Measurements from ENCODE around the gene NDUFB11.

The NDUFB11 gene

GRCh38 chrX:47144626-47145394, at the start of gene NDUFB11, which contains the start of gene RBM10:
Gene NDUFB11, minus strand, starts transcription at chrX:47144702. Its CDS starts 23 bp downstream, at chrX:47144679.
Gene RBM10, plus strand, starts transcription at chrX:47145221. Its CDS starts 2,261 bp downstream, at chrX:47147482.
- peak; percentile 95 for DNase-seq

- peak; percentile 94 for DNase-seq
Observed at GRCh38 chrX:47193475-47194193, 49.1 kb upstream of the NDUFB11 start, which contains the start of gene UBA1. Gene UBA1, plus strand, starts transcription at chrX:47193829. Its CDS starts 4,974 bp downstream, at chrX:47198803.

DNA sequence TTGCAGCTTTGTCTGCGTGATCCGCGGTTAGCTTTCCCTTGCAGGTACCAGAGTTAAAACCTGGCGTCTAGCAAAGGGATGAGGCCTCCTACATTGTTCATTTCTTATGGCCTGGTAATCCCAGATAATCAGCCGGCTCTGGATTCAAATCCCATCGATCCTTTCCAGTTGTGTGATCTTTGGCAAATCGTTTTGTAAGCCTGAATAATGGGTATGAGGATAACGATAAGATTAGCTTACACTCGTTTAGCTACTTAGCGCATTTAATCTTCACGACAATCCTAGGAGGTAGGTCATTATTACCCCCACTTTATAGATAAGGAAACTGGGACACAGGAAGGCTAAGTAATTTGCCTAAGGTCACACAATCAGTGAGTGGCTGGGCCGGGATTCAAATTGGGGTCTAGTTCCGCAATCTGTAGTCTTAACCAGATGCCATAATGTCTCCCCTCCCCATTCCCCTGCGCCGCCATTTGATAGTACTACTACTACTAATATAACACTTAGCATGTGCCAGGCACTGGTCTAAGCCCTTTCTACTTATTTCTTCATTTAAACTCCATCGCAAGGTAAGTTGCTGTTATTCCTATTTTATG, 47.4 kb upstream of the NDUFB11 start:
- DNase-seq = no peak

DNA sequence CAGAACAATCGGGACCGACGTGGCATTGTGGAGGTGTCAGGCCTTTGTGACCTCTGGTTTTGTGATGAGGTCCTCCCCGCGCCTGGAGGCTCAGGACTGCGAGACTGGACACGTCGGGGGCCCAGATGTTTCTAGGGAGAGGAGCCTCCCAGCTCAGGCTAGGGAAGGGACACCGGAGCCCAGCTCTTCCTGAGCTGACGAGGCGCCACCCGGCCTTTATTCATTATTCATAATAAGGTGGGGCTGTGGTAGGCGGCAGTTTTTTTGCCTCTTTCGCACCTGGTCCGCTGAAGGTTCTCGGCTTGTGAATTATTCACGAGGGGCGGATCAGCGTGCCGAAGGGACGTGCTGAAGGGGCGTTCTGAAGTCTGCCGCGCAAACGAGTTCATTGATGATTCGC, 46.8 kb upstream of the NDUFB11 start:
- DNase-seq = peak; percentile 68

DNA sequence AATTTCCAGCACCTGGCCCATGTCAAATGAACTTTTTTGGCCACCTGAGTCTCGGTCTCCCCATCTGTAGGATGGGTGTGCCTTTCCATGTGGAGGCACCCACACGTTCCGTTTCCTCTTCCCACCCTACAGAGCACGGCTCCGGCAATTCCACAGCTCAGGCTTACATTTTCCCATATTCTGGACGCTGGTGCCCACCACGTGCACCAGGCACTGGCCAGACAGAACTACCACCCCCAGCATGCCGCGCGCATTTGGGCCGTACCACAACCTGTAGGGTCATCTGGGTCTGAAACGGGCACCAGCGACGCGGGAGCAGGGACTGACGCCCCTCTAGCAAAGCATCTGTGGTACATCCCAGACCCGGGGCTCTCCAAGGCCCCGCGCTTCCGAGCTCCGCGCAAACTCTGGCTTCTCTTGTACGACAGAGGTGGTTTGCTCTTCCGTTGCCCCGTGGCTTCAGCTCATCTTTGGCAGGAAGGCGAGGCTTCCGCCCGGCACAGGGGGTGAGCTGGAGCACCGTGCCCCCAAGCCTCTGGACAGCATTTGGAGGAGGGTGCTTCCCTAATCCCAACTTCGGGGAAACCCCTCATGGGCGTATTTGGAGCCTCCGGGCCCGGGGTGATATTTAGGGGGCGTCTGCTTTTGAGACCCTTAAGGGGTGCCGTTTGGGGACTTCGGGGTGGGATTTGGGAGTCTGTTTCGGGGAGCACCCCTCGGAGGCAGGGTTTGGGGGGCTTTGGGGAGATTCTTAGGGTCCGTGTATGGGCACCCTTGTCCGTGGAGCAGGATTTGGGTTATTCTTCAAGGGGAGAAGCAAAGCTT, 46.2 kb upstream of the NDUFB11 start:
- peak; percentile 90 for DNase-seq

DNA sequence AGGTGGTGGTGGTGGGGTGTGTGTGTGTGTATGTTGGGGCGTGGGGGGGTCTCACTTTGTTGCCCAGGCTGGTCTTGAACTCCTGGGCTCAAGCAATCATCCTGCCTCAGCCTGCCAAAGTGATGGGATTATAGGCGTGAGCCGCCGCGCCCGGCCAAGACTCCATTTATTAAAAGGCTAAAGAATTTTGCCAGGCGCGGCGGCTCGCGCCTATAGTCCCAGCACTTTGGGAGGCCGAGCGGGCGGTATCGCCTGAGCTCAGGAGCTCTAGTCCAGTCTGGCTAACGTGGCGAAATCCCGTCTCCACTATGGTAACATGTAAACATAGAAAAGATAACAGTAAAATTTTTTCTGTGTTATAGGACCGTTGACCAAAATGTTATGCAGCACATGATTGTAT, 45.4 kb upstream of the NDUFB11 start:
- no peak for DNase-seq

DNA sequence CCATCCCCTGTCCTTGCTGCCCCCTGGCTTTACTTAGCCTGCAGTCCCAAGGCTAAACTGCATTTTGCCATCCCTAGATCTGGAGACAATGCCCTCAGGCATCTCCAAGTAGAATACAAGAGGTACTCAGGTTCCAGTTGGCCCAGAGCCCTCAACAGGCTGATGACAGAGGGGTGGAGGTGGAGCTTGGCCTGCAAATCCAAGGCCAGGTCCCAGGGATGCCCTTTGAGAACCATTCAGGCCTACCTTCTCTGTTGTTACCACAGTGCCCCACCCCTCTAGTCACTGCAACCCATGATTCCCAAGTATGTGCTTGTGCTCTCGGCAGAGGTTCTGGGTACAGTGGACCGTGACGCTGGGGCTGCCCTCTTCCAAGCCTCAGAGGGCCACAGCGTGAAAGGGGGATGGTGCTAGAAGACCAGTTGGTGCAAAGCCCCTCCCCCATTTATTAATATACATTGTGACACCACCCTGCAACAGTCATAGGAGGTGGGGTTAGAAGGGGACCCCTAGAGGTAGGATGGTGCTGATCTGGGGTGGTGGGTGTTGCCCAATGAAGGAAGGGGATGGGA, 42.7 kb upstream of the NDUFB11 start:
- no peak for DNase-seq

- no peak for DNase-seq
Observed at GRCh38 chrX:47186096-47186740, 41.7 kb upstream of the NDUFB11 start.

GRCh38 chrX:47185241-47185640, 40.7 kb upstream of the NDUFB11 start:
- DNase-seq = no peak

GRCh38 chrX:47184486-47184885, 40.0 kb upstream of the NDUFB11 start:
- no peak for DNase-seq

- DNase-seq = no peak
Observed at GRCh38 chrX:47182106-47182700, 37.7 kb upstream of the NDUFB11 start.

- no peak for DNase-seq
Observed at GRCh38 chrX:47181301-47181700, 36.8 kb upstream of the NDUFB11 start.

DNA sequence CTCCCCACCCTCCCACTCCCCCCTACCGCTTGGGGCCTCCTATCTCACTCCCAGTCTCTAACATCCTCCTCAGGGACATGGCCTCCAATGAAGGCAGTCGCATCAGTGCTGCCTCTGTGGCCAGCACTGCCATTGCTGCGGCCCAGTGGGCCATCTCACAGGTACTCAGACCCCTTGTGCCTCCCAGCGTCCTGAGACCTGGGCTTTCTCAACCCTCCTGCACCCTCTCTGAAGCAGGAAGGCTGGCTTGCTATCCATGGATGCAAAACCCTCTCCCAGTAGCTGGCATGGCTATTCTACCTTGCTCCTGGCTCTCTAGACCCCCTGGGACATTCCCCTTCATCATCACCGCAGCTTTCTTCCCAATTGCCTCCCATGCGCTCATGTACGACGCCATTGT, 35.8 kb upstream of the NDUFB11 start:
- DNase-seq = no peak

DNA sequence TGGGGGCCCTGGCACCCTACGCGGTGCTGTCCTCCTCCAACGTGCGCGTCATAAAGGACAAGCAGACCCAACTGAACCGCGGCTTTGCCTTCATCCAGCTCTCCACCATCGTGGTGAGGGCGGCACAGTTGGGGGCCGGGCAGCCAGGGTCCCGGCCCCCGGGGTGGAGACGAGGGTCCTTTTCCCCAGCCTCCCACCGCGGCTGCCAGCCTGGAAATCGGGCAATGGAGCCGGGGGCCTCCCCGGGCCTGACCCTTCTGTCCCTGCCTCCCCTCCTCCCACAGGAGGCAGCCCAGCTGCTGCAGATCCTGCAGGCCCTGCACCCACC, 35.4 kb upstream of the NDUFB11 start:
- no peak for DNase-seq

DNA sequence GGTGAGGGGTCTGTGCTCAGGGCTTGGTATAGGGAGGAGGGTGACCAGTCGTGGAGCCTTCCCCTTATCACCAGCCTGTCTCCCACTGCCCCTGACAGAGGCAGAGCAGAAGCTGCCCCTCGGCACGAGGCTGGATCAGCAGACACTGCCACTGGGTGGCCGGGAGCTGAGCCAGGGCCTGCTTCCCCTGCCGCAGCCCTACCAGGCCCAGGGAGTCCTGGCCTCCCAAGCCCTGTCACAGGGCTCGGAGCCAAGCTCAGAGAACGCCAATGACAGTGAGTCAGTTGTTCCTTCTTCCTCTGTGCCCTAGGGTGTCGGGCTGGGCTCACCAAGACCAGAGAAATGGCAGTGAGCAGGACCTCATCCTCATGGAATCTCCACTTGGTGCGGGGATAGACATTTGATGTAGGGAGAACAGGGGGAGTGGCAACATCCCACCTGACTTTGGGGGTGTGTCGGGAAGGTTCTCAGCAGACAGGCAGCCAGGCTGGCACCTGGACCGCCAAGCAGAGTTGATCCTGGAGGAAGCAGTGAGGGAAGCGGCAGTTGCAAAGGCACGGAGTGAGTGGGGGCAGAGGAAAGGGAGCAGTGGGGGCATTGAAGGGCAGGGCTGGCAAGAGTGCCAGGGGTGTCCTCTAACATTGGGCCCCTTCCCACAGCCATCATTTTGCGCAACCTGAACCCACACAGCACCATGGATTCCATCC, 34.9 kb upstream of the NDUFB11 start:
- DNase-seq = no peak

DNA sequence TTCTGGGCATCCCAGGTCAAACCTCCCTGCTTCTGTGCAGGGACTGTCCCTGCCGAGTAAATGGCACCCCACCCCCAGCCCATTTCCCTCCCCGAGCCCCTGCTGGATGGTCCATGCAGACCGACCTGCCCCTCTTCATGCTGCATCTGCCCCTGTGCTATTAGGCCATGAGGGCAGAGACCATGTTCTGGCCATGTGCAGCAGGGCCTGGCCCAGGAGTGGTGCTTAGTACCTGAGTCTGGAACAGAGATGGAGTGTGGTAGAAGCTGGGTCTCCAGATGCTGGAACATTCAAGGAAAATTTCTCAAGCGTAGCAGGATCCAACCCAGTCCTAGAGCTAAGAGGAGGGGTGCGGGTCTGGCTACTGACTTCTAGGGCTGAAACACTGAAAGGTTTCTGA, 33.8 kb upstream of the NDUFB11 start:
- DNase-seq = no peak

GRCh38 chrX:47177079-47177478, 32.6 kb upstream of the NDUFB11 start:
- DNase-seq = no peak

DNA sequence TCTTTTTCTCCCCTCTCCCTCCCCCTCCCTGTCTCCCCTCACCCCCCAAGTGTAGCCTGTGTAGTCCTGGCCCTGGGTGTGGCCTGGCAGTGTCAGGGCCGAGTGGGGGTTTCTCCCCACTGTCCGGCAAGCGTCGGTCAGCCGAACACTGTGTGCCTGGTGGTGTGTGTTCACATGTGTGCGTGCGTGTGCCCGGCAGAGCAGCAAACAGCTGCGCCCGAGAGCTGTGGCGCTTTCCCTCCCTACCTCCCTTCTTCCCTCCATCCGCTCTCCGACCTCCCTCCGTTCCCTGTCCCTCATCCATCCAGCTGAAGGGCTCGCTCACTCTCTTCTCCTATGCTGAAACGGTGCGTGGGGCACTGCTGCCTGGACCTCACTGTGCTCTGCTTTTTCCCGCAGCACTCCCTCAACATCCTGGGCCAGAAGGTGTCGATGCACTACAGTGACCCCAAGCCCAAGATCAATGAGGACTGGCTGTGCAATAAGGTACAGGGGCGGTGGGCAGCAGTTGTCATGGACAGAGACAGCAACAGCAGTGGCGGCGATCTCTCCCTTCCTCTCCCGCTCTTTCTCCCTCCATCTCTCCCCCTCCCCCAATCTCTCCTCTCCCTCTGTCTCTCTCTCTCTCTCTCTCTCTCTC, 31.7 kb upstream of the NDUFB11 start:
- DNase-seq = no peak

- no peak for DNase-seq
Observed at GRCh38 chrX:47175588-47175980, 31.1 kb upstream of the NDUFB11 start.

DNA sequence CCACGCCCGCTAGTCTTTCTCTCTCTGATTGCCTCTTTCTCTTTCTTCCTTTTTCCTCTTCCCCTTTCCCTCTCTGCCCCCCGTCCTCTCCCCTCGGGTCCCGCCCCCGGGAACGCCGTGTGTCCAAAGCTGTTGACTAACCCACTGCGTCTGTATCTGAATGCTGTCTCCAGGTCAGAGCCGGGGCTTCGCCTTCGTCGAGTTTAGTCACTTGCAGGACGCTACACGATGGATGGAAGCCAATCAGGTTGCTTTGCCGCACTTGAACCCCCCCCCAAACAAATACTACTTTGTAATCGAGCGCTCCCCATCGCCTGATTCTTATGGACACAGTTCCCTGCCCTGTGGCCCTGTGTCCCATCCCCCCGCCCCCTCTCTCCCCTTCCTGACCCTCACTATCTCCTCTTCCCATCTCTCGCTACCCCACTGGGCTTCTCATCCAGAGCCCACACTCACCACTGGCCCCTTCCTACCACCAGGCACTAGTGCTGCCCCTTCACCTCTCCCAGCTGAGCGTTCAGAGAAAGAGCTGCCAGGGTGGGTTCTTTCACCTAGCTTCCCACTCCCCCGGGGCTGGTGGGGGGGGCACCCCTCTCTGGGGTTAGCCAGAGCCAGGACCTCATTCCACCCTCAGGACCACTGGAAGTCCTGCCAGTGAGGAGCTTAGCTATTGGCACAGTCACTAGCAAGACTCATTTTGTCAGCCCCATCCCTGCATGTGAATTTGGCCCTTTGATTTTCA, 30.5 kb upstream of the NDUFB11 start:
- no peak for DNase-seq

All from CD4-positive, alpha-beta T cell treated with Interleukin-4 for 4 hours (primary cell).